GM20000 (cell line): Measurements from ENCODE around the gene PIK3CD.

Source experiments
- DNase-seq: peaks from one replicate; pipeline ENCODE4 v3.0.0; 2012; ENCODE audit warnings: low spot score
- CTCF ChIP-seq: IDR thresholded peaks from 2 replicates; pipeline ENCODE4 v1.5.1; 2012; ENCODE audit warnings: mild to moderate bottlenecking, control low read depth; ENCODE audit errors: extremely low read depth, missing control alignments

Gene PIK3CD

GRCh38 chr1:9633493-9633892 is 18.0 kb upstream of the PIK3CD start:
- no peak for TF ChIP-seq CTCF
- DNase-seq = no peak

GRCh38 chr1:9634582-9634981 is 16.9 kb upstream of the PIK3CD start:
- DNase-seq = no peak
- no peak for TF ChIP-seq CTCF

- no peak for DNase-seq
- TF ChIP-seq CTCF = no peak
These were observed 12.3 kb upstream of the PIK3CD start for GRCh38 chr1:9639227-9639626.

- no peak for TF ChIP-seq CTCF
- DNase-seq = no peak
These were observed 7.9 kb upstream of the PIK3CD start for GRCh38 chr1:9643351-9644256.

- TF ChIP-seq CTCF = no peak
- no peak for DNase-seq
These were observed 5.5 kb upstream of the PIK3CD start for GRCh38 chr1:9646037-9646436.

- TF ChIP-seq CTCF = no peak
These were observed 3.4 kb upstream of the PIK3CD start for GRCh38 chr1:9648171-9648570.

GRCh38 chr1:9649769-9650168 is 1.8 kb upstream of the PIK3CD start:
- no peak for DNase-seq
- TF ChIP-seq CTCF = no peak

More at GRCh38 chr1:9648171-9648570, 3.4 kb upstream of the PIK3CD start:
- no peak for DNase-seq
